NCI-H1048 (cell line): ENCODE measurements around the gene EPB41L4B.
A peak's percentile ranks its signal among the peaks of the same experiment; 100 is the strongest.
"Not testable (repeated sequence)": the region's sequence is repeated elsewhere in the genome, so short reads cannot be mapped to it uniquely, and the experiment has no call there.

Experiments used
- DNase-seq: peaks from one replicate; lab custom pipeline; 2025; lab: John Stamatoyannopoulos, UW

The EPB41L4B gene

GRCh38 chr9:109320742-109321448, at the start of gene EPB41L4B:
EPB41L4B (minus strand) TSS chr9:109321059; CDS start chr9:109320446, 613 bp downstream.
- peak; percentile 82 for DNase-seq

- no peak for DNase-seq
These were observed 48.4 kb upstream of the EPB41L4B start for GRCh38 chr9:109369285-109369684.

GRCh38 chr9:109360771-109361170, 39.9 kb upstream of the EPB41L4B start:
- DNase-seq, result no peak

- not testable (repeated sequence) for DNase-seq
These were observed 38.2 kb upstream of the EPB41L4B start for GRCh38 chr9:109358968-109359603.

GRCh38 chr9:109355564-109356297, 34.9 kb upstream of the EPB41L4B start:
- DNase-seq, result no peak

GRCh38 chr9:109354190-109354589, 33.3 kb upstream of the EPB41L4B start:
- DNase-seq, result no peak

GRCh38 chr9:109351032-109351431, 30.2 kb upstream of the EPB41L4B start:
- DNase-seq, result no peak

GRCh38 chr9:109349421-109349846, 28.6 kb upstream of the EPB41L4B start:
- DNase-seq, result no peak

GRCh38 chr9:109346904-109347303, 26.0 kb upstream of the EPB41L4B start:
- DNase-seq, result no peak

- DNase-seq, result no peak
These were observed 24.0 kb upstream of the EPB41L4B start for GRCh38 chr9:109344866-109345265.

- DNase-seq, result no peak
These were observed 22.0 kb upstream of the EPB41L4B start for GRCh38 chr9:109342878-109343277.

GRCh38 chr9:109341561-109341960, 20.7 kb upstream of the EPB41L4B start:
- DNase-seq, result no peak

GRCh38 chr9:109340979-109341378, 20.1 kb upstream of the EPB41L4B start:
- DNase-seq, result not testable (repeated sequence)

GRCh38 chr9:109336409-109336808, 15.6 kb upstream of the EPB41L4B start:
- no peak for DNase-seq

GRCh38 chr9:109335929-109336328, 15.1 kb upstream of the EPB41L4B start:
- no peak for DNase-seq

- no peak for DNase-seq
These were observed 14.3 kb upstream of the EPB41L4B start for GRCh38 chr9:109335121-109335520.

- DNase-seq, result no peak
These were observed 10.5 kb upstream of the EPB41L4B start for GRCh38 chr9:109331353-109331752.

- DNase-seq, result no peak
These were observed 8.9 kb upstream of the EPB41L4B start for GRCh38 chr9:109329638-109330258.

GRCh38 chr9:109328978-109329637, 8.2 kb upstream of the EPB41L4B start:
- no peak for DNase-seq

GRCh38 chr9:109325089-109325488, 4.2 kb upstream of the EPB41L4B start:
- DNase-seq, result no peak

- DNase-seq, result no peak
These were observed 2.9 kb upstream of the EPB41L4B start for GRCh38 chr9:109323771-109324170.

- no peak for DNase-seq
These were observed 868 bp upstream of the EPB41L4B start for GRCh38 chr9:109321727-109322126.
